ENCODE results near the gene STUM. TPM values are rescaled to one million over a fixed set of nuclear protein-coding genes. Genes with fewer than 3 reads are reported as not detected.
"Not testable (repeated sequence)": the region's sequence is repeated elsewhere in the genome, so short reads cannot be mapped to it uniquely, and the experiment has no call there.

Gene STUM
- total RNA-seq, 1 experiment from 2014 or later: 0.14 TPM

DNA sequence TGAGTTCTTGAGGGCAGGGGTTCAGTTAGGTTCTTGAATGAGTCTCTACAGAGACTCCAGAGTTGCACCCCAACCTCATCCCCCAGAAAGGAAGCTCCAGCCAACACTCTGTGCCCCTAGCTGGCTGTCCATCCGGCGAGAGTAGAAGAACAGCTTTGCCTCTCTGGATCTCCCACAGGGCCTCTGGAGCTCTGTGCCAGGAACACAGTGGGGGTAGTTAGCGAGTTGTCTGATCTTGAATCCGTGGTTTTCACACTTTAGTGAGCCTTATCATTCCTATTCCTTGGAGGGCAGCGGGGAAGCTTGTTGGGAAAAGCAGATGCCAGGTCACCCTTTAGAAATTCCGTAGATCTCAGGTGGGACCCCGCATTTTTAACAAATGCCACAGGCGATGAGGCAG lies 45.0 kb downstream of the STUM start:
- no peaks in the 10 kb centered on the region; the same call in 1 of the 2 replicates for H3K27me3 ChIP-seq (ENCODE audit: control insufficient read depth, insufficient read depth, low read length)
- H3K4me3 ChIP-seq (ENCODE audit: insufficient read depth, low read depth, low read length): no peak overlapping the region
- DNase-seq: no peak
- H3K36me3 ChIP-seq (replicated peaks; ENCODE audit: control insufficient read depth, insufficient read depth, low read length): no peaks in the 10 kb centered on the region

DNA sequence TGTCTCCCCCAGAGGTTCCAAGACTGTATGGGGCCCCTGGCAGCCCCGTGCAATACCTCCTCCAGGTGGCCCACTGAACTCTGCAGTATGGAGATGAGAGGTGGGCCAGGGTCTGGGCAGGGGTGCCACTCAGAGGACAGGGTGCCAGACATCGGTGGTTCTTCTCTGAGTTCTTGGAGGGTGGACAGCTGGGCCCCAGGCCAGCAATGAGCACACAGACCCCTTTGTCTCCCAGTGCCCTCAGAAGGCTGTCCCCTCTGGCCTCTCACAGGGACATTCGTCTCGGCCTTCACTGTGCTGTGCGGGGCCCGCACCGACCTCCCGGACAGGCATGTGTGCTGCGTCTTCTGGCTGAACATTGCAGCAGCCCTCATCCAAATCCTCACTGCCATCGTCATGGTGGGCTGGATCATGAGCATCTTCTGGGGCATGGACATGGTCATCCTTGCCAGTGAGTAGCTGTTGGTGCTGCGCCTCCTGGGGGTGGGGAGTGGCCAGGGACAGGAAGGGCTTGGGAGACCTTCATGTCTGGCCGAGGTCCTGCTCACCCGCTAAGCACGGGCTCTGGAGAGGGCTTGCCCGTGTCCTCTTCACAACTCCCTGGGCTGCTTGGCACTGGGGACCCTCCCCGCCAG lies 48.1 kb downstream of the STUM start:
- H3K4me3 ChIP-seq (ENCODE audit: insufficient read depth, low read depth, low read length): no peak overlapping the region
- H3K36me3 ChIP-seq (replicated peaks; ENCODE audit: control insufficient read depth, insufficient read depth, low read length): no peaks in the 10 kb centered on the region
- no peak for DNase-seq
- H3K27me3 ChIP-seq (ENCODE audit: control insufficient read depth, insufficient read depth, low read length): no peaks in the 10 kb centered on the region; the same call in 1 of the 2 replicates

DNA sequence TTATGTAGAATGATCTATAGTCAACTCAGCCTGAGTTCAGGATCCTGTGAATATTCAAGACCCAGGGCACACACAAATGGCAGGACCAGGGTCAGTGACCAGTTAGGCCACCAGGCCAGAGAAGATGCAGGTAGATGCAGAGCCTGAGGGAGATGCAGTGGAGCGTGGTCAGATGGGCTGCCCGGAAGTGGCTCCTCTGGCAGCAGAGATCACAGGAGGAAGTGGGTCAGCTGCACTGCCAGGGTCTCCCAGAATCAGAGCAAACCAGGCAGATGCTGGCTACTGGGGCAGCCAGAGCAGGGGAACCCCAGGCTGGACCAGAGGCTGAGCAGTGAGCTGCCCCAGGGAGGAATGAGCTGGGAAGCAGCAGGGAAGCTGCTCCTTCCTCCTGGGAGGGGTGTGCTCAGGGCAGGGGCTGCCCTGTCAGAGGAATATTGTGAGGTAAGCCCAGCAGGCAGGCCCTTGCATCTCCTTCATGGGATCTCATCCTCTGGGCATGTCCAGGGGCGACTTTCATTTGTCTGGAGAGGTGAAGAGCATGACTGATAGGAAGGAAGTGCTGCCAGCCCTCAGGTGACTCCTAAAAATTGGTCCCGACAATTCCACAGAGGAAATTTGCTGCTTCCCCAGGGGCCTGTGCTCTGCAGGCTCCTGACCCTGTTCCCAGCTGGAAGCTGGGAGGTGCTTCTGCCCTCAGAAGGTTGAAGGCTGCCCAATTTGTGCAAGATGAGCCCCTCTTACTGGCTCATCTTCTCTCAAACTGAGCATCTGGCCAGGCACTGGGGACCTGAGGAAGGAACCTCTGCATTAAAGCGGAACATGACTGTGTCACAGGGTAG lies 49.3 kb downstream of the STUM start:
- Histone ChIP-seq H3K27me3 (ENCODE audit: control insufficient read depth, insufficient read depth, low read length) (no peaks in the 10 kb centered on the region; the same call in 1 of the 2 replicates), H3K4me3 (ENCODE audit: insufficient read depth, low read depth, low read length) (no peak overlapping the region), H3K36me3 (replicated peaks; ENCODE audit: control insufficient read depth, insufficient read depth, low read length) (no peaks in the 10 kb centered on the region)
- no peak for DNase-seq

DNA sequence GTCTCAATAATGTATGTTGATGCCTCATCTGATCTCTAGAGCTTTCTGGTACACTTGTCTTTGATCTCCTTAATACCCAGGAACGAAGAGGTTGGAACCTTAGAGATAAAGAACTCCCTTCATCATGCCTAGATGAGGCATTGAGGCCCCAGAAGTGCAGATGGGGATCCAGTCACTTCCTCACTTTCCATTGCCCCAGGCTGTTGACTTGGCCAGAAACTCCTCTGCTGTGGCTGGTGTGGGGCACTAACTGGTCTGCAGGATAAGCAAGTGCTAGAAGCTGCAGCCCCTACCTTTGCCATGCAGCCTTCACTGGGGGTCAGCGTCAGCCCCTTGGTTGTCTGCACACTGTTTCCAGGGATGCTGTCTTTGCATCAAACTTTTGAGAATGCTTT lies 49.9 kb downstream of the STUM start:
- Histone ChIP-seq H3K27me3 (ENCODE audit: control insufficient read depth, insufficient read depth, low read length) (no peaks in the 10 kb centered on the region; the same call in 1 of the 2 replicates), H3K36me3 (replicated peaks; ENCODE audit: control insufficient read depth, insufficient read depth, low read length) (no peaks in the 10 kb centered on the region), H3K4me3 (ENCODE audit: insufficient read depth, low read depth, low read length) (no peak overlapping the region)
- no peak for DNase-seq

DNA sequence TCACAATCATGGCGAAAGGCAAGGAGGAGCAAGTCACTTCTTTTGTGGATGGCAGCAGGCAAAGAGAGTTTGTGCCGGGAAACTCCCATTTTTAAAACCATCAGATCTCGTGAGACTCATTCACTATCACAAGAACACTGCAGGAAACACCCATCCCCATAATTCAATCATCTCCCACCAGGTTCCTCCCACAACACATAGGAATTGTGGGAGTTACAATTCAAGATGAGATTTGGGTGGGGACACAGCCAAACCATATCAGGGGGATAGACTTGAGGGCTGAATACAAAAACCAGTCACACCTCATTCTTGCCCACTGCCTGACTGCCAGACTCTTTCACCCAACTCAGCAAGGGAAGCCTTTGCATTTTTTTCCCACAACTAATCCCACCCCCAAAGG lies 50.4 kb downstream of the STUM start:
- not testable (repeated sequence) for DNase-seq; H3K4me3 ChIP-seq (ENCODE audit: insufficient read depth, low read depth, low read length); H3K36me3 ChIP-seq (replicated peaks; ENCODE audit: control insufficient read depth, insufficient read depth, low read length); H3K27me3 ChIP-seq (ENCODE audit: control insufficient read depth, insufficient read depth, low read length)

DNA sequence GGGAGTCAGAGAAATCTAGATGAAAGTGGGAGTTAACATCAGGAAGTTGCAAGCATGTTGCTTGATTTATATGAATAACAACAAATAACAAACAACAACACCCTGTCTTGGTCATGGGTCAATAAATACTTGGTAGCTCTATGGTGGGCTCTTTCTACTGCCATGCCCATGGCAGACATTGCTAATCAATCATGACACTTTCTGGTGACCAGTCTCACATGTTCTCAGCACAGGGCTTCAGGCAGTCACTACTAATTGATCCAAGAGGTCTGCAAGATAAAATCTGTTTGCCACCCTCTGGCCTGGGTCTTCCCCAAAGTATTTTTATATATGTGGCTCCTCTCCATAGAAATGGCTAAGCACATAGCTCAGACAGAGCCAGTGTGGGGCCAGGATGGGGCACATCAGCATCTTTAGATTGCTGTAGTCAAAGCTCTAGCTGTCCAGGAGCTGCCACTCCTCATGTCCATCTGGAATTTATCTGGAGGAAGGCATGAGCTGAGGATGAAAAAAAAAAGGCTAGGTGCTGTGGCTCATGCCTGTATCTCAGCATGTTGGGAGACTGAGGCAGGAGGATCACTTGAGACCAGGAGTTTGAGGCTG lies 51.2 kb downstream of the STUM start:
- DNase-seq: no peak
- Histone ChIP-seq H3K36me3 (replicated peaks; ENCODE audit: control insufficient read depth, insufficient read depth, low read length) (no peaks in the 10 kb centered on the region), H3K4me3 (ENCODE audit: insufficient read depth, low read depth, low read length) (no peak overlapping the region), H3K27me3 (ENCODE audit: control insufficient read depth, insufficient read depth, low read length) (no peaks in the 10 kb centered on the region; the same call in 1 of the 2 replicates)

DNA sequence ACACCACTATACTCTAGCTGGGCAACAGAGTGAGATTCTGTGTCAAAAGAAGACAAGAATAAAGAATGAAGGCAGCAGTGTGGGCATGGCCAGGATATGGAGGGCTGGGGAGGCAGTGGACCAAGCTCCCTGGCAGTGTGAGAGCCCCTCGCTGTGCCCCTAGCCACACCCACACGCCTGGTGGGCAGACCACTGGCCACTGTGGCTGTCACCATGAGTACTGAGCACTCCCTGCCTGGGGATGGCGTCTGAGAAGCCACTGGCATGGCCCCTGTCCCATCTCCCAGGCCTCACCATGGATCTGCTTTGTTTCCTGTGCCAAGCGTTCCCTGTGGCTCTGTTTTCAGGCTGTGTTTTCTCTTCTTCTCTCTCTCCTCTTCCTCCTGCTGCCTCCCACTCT lies 51.7 kb downstream of the STUM start:
- H3K27me3 ChIP-seq (ENCODE audit: control insufficient read depth, insufficient read depth, low read length): no peaks in the 10 kb centered on the region; the same call in 1 of the 2 replicates
- no peaks in the 10 kb centered on the region for H3K36me3 ChIP-seq (replicated peaks; ENCODE audit: control insufficient read depth, insufficient read depth, low read length)
- H3K4me3 ChIP-seq (ENCODE audit: insufficient read depth, low read depth, low read length): no peak overlapping the region
- DNase-seq: peak; percentile 52

DNA sequence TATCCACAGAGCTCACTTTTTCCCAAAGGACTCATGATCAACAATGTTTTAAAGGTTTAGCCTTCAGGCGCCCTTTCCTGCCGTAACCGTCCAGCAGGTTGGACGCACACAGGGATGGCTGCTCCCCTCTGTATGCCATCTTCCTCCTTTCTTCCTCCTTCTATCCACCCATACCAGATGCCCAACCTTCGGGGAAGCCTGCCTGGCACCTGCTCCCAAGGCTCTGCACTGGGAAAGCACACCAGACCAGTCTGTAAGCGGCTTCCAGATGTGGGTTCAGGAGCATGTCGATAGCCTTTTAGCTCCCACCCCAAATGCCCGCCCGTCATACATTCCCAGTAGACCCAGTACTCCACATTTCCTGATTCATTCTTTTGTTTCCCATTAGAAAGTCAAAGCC lies 52.9 kb downstream of the STUM start:
- Histone ChIP-seq H3K27me3 (ENCODE audit: control insufficient read depth, insufficient read depth, low read length) (no peaks in the 10 kb centered on the region; the same call in 1 of the 2 replicates), H3K4me3 (ENCODE audit: insufficient read depth, low read depth, low read length) (no peak overlapping the region), H3K36me3 (replicated peaks; ENCODE audit: control insufficient read depth, insufficient read depth, low read length) (no peaks in the 10 kb centered on the region)
- no peak for DNase-seq

DNA sequence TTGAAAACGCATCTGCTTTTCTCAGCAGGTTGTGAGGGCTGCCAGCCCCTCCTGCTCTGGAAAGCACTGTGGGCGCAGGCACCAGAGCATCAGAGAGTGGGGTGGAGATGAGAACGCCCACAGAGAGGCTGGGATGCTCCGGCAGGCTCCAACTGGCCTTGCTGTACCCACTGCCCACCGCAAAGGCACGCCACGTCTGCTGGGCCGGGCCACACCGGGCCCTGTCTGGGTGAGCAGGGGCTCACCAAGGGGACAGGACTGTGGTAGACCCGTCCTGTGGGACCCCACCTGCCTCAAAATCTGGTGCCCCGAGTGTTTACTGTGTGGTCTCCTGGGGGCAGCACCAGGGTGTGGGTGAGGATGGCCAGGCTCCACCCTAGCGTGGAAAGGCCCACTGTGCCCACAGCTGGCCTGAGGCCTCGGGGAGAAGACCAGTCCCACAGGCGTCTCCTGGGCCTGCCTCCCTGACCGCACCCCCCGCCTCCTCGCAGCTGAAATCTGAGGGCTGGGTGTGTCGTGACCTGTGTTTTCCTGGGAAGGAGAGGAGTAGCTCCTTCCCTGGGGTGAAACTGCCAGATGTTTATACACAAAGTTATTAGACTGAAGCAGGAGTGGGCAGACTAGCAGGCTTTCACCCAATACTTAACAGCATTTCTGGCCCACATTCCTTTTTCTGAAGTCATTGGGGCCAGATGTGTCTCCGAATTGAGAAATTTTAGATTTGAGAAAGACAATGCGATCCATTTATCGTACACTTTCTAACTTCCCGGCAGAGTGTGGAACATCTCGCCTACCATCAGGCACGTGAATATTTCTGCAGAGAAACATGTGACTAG lies 53.8 kb downstream of the STUM start:
- Histone ChIP-seq H3K36me3 (replicated peaks; ENCODE audit: control insufficient read depth, insufficient read depth, low read length) (no peaks in the 10 kb centered on the region), H3K27me3 (ENCODE audit: control insufficient read depth, insufficient read depth, low read length) (no peaks in the 10 kb centered on the region; the same call in 1 of the 2 replicates), H3K4me3 (ENCODE audit: insufficient read depth, low read depth, low read length) (no peak overlapping the region)
- peak; percentile 60 for DNase-seq

DNA sequence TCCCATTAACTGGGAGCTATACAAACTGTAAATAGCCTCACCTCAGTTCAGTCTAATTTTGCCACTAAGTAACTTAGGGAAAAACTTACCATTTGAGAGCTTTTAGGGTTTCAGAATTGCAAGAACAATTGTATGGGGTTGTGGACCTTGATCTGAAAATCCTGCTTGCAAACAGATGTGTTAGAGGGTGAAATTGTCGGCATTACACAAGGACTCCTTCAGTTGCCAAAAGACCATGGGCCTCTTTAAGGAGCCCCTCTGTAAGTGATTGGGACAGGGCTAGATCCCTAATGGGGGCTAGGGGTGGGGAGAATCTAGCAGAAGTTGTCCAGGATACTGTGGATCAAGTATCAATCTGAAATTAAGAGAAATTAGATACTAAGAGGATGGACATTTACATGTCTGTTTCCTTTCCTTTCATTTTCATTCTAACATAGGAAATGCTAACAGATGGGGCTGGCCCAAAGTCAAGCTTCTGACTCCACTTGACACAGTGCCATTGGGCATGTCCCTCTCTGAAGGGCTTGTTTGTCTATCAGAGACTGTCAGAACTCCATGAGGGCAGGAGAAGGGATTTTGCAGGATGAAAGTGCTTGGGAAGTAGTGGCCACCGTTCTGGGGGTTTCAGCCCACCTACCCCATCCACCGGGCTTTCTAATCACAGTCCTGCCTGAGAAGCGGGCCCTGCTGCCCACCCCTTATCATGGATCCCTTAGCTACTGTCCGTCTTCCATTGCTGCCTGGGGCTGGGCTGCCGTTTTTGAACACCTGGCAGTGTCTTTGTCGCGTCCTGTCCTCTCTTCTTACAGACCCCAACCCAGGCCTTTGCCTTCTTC lies 54.7 kb downstream of the STUM start:
- H3K36me3 ChIP-seq (replicated peaks; ENCODE audit: control insufficient read depth, insufficient read depth, low read length): no peaks in the 10 kb centered on the region
- H3K4me3 ChIP-seq (ENCODE audit: insufficient read depth, low read depth, low read length): no peak overlapping the region
- DNase-seq: no peak
- H3K27me3 ChIP-seq (ENCODE audit: control insufficient read depth, insufficient read depth, low read length): no peaks in the 10 kb centered on the region; the same call in 1 of the 2 replicates

DNA sequence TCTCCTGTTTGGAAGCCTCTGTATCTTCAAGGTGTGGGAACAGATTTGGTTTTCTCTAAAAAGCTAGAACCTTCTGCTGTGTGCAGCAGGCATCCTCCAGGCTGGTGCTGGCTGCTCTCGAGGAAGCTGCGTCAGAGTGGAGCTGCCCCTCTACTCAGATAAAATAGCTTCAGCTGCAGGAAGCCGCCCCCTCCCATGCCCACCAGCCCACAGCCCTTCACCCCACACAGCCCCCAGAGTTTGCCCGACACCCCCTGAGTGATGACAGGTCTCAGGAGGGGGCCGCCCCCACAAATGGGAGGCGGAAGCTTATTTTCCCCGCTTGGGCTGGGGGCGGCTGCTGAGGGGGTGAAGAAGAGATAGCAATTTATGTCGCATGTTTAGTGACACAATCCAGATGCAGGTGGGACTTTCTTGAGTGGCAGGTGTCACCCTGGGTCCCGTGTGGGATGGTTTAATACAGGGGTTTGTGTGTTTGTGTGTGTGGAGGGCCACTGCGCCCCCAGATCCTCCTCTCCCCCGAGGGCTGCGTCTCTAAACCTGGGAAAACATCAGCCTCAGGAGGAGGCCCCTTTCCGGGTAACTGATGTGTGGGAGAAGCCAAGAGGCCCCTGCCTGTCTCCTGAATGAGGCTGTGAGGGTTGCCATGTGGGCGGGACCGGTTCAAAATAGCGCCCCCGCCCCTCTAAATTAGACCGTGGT lies 55.4 kb downstream of the STUM start:
- DNase-seq: peak; percentile 69
- Histone ChIP-seq H3K36me3 (replicated peaks; ENCODE audit: control insufficient read depth, insufficient read depth, low read length) (no peaks in the 10 kb centered on the region), H3K27me3 (ENCODE audit: control insufficient read depth, insufficient read depth, low read length) (no peaks in the 10 kb centered on the region), H3K4me3 (ENCODE audit: insufficient read depth, low read depth, low read length) (no peak overlapping the region)

DNA sequence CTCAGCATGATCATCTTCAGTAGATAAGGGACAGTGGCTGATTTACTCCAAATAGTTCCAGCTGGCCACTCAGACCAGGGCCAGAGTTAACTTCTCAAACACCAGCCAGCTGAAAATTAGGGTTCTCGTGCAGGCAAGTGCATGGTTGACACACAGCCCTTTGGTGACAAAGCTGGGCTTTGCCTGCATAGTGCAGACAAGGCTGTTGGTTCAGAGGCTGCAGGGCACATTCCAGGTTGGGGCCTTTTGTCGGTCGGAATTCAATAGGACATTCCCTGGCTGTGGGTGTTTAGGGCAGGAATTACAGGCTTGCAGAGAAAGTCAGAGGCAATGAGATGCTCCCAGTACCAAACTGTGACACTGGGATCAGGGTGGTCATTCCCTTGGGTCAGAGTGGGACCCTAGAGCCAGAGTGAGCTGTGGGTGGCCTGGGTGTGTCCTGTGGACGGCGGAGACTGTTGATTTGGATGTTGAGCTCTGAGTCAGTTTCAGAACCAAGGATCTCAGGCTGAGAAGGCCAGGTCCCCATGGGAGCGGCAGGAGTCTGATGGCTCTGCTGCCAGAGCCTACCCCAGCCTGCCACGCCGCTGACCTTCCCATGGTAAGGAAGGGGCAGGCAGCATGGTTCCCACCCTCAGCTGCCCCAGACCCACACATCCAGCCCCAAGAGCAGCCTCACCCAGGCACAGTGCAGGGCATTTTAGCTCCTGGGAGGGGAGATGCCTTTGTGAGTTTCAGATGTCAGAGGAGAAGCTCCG lies 56.2 kb downstream of the STUM start:
- no peaks in the 10 kb centered on the region for H3K27me3 ChIP-seq (ENCODE audit: control insufficient read depth, insufficient read depth, low read length)
- peak; percentile 74 for DNase-seq
- H3K36me3 ChIP-seq (replicated peaks; ENCODE audit: control insufficient read depth, insufficient read depth, low read length): no peaks in the 10 kb centered on the region
- no peak overlapping the region for H3K4me3 ChIP-seq (ENCODE audit: insufficient read depth, low read depth, low read length)
